Measurements from ENCODE around the gene ACTR8.

DNA sequence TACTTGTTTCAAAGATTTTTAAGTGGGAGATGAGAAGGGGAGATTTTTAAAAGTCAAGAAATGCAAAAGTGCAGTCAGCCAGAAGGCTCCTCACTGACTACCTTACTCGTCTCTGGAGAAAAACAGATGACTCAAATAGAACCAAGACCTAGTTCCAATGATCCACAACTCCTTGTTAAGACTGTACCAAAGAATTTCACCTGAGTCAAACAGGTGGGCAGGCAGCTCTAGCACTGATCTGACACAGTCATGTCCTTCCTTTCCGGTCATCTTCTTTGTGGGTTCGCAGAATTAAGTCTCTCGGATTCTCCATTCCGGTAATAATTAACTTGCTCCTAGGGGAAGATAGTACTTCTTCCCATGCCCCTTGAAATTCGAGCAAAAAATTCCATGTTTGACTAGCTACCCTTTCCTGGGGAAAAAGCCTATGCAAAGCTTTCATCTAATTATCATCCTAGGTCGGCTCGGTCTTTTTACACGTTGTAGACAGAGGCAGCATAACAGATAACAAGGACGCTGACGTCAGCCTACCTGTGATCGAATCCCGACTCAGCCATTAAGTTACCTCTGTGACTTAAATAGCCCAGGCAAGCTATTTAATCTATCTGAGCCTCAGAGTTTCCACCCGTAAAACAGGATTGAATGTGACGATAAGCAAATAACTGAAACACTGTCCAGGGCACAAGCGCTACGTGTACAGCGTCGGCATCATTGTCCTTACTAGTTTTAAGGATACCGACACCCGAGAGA is 8.9 kb upstream of the ACTR8 start:
- no peak for TF ChIP-seq GATA2 (IDR thresholded peaks at IDR 0.05; ENCODE audit: low read depth, low read length)
- no peak for TF ChIP-seq GATA3 (IDR thresholded peaks at IDR 0.05; ENCODE audit: low read depth, low read length)

Measured in SH-SY5Y (cell line).